CD14-positive monocyte (primary cell): ENCODE data around the gene HOXD13. TPM values are rescaled to one million over a fixed set of nuclear protein-coding genes. Genes with fewer than 3 reads are reported as not detected.

ENCODE experiments used
- DNase-seq, 3 donors: peaks; one replicate each; pipeline ENCODE4 v3.0.0-alpha.2; 2011 to 2022
- H2AFZ ChIP-seq: 2 replicates; pipeline ENCODE4 v1.6.0; 2012; ENCODE audit warnings: mild to moderate bottlenecking, low read depth, low read length, inconsistent platforms; ENCODE audit not compliant: insufficient read depth, poor library complexity, severe bottlenecking
- H3K27ac ChIP-seq, 2 donors: 1 replicate in 1 of 2; 2 replicates in 1 of 2; pipeline ENCODE4 v1.5.1; 2012 to 2013; ENCODE audit warnings: low read length in 2 of 2, control low read depth in 1 of 2, inconsistent platforms in 1 of 2, low read depth in 1 of 2, mild to moderate bottlenecking in 1 of 2
- H3K27me3 ChIP-seq, 2 donors: one replicate each; pipeline versions ENCODE4 v1.6.0 to v1.6.1; 2011 to 2013; ENCODE audit warnings: low read length in 2 of 2; ENCODE audit not compliant: control insufficient read depth in 2 of 2, insufficient read depth in 2 of 2
- H3K36me3 ChIP-seq, 2 donors: replicated peaks in 1 of 2; 1 replicate in 1 of 2; 2 replicates in 1 of 2; pipeline versions ENCODE4 v1.5.1 to v1.6.1; 2012 to 2013; ENCODE audit warnings: low read length in 2 of 2, control low read depth in 1 of 2, inconsistent platforms in 1 of 2, mild to moderate bottlenecking in 1 of 2; ENCODE audit not compliant: insufficient read depth in 2 of 2, control insufficient read depth in 1 of 2
- H3K4me1 ChIP-seq, 2 donors: 1 replicate in 1 of 2; 2 replicates in 1 of 2; pipeline versions ENCODE4 v1.5.1 to v1.6.1; 2012 to 2013; ENCODE audit warnings: low read length in 2 of 2, control low read depth in 1 of 2, inconsistent platforms in 1 of 2, mild to moderate bottlenecking in 1 of 2, moderate library complexity in 1 of 2; ENCODE audit not compliant: insufficient read depth in 2 of 2, control insufficient read depth in 1 of 2
- H3K4me2 ChIP-seq: replicated peaks from 2 replicates; pipeline ENCODE3; 2012; ENCODE audit warnings: low read length, moderate library complexity, mild to moderate bottlenecking; ENCODE audit not compliant: poor library complexity, severe bottlenecking; ENCODE audit errors: extremely low read depth
- H3K4me3 ChIP-seq, 3 experiments: fragments of 200-600 bp in 1 of 3; sonication (generic) in 1 of 3; replicated peaks in 1 of 3; 1 replicate in 2 of 3; 2 replicates in 1 of 3; pipeline ENCODE4 v1.5.1; 2011 to 2013; ENCODE audit warnings: low read length in 3 of 3, mild to moderate bottlenecking in 3 of 3, control low read depth in 2 of 3, low read depth in 2 of 3, inconsistent platforms in 1 of 3, moderate library complexity in 1 of 3
- H3K79me2 ChIP-seq: 2 replicates; pipeline ENCODE4 v1.6.0; 2012; ENCODE audit warnings: mild to moderate bottlenecking, control low read depth, inconsistent platforms, low read length, moderate library complexity; ENCODE audit not compliant: insufficient read depth
- H3K9ac ChIP-seq: 2 replicates; pipeline ENCODE4 v1.6.0; 2017; ENCODE audit warnings: low read length, mild to moderate bottlenecking; ENCODE audit not compliant: insufficient read depth, poor library complexity, severe bottlenecking
- H3K9me3 ChIP-seq, 2 donors: replicated peaks in 1 of 2; 1 replicate in 1 of 2; 2 replicates in 1 of 2; pipeline versions ENCODE4 v1.5.1 to v1.6.1; 2012 to 2013; ENCODE audit warnings: low read length in 2 of 2, control low read depth in 1 of 2; ENCODE audit not compliant: control insufficient read depth in 1 of 2, insufficient read depth in 1 of 2
- H4K20me1 ChIP-seq: 2 replicates; pipeline ENCODE4 v1.6.0; 2012; ENCODE audit warnings: mild to moderate bottlenecking, low read length, control low read depth, moderate library complexity; ENCODE audit not compliant: insufficient read depth
- H3K27ac Mint-ChIP-seq, 7 donors: one replicate each; pipeline ENCODE4 v1.8.0; 2020; ENCODE audit warnings: mild to moderate bottlenecking in 7 of 7, mixed read lengths in 7 of 7, moderate library complexity in 6 of 7, inconsistent platforms in 2 of 7
- H3K27me3 Mint-ChIP-seq, 3 donors: one replicate each; pipeline ENCODE4 v1.8.0; 2021 to 2022; ENCODE audit warnings: low read depth in 3 of 3, mild to moderate bottlenecking in 3 of 3, mixed read lengths in 3 of 3, moderate library complexity in 3 of 3, inconsistent platforms in 1 of 3
- H3K36me3 Mint-ChIP-seq, 2 donors: one replicate each; pipeline ENCODE4 v1.8.0; 2020; ENCODE audit warnings: mixed read lengths in 2 of 2, inconsistent platforms in 1 of 2, mild to moderate bottlenecking in 1 of 2
- H3K4me1 Mint-ChIP-seq: one replicate; pipeline ENCODE4 v1.8.0; 2020; ENCODE audit warnings: mild to moderate bottlenecking, mixed read lengths
- H3K4me3 Mint-ChIP-seq, 2 donors: one replicate each; pipeline ENCODE4 v1.8.0; 2020; ENCODE audit warnings: mild to moderate bottlenecking in 2 of 2, mixed read lengths in 2 of 2, moderate library complexity in 1 of 2
- H3K9me3 Mint-ChIP-seq, 7 donors: one replicate each; pipeline ENCODE4 v1.8.0; 2020 to 2022; ENCODE audit warnings: mixed read lengths in 7 of 7, mild to moderate bottlenecking in 6 of 7, moderate library complexity in 6 of 7, inconsistent platforms in 2 of 7
- CTCF ChIP-seq: fragments of 200-600 bp; IDR thresholded peaks from one replicate; pipeline ENCODE4 v1.8.0; 2022; ENCODE audit warnings: antibody characterized with exemption, mild to moderate bottlenecking
- WGBS: methylation state at CpG from one replicate; pipeline ENCODE4 v1.1.5; 2013; ENCODE audit warnings: missing lambda C conversion rate; ENCODE audit not compliant: insufficient coverage; 5-methylcytosine and 5-hydroxymethylcytosine counted together
- intact Hi-C, 2 donors: fragments of 100-400 bp; cut with micrococcal nuclease; formaldehyde crosslinking; loops; one replicate each; pipeline versions ENCODE4 v1.15.0 to v1.15.1; 2023
- polyA plus RNA-seq, 3 donors: library from polyadenylated mRNA; depleted of rRNA in 1 of 3; unstranded in 2 of 3; stranded (reverse) in 1 of 3; fragments of 300-500 nt in 2 of 3; fragments of >200 nt in 1 of 3; fragmentation: Illumina TruSeq in 2 of 3; gene quantifications; 1 replicate in 2 of 3; 2 replicates in 1 of 3; pipeline ENCODE4 v1.2.3, GENCODE V29; 2012 to 2021

The HOXD13 gene
- polyA plus RNA-seq, 3 donors: not detected

GRCh38 chr2:176117823-176118371, 25.4 kb downstream of the HOXD13 start:
- H3K4me2 ChIP-seq: no peak overlapping the region

More at GRCh38 chr2:176117823-176118371, 25.4 kb downstream of the HOXD13 start:
- 8% methylated on average over 9 of the region's 11 CpGs for WGBS
- no peak for DNase-seq
- Mint-ChIP-seq H3K27ac (no peak overlapping the region), H3K4me3 (peak overlapping the region in 1 of 2 donors; percentile 85), H3K4me1 (peaks cover 12% of the 10 kb centered on the region), H3K27me3 (peaks cover 93 to 99% (median 97%) of the 10 kb centered on the region in 3 donors), H3K36me3 (peaks cover 2 to 9% of the 10 kb centered on the region in 2 donors), H3K9me3 (peaks cover 4 to 45% (median 29%) of the 10 kb centered on the region in 7 donors)
- Histone ChIP-seq H3K36me3 (no peaks in the 10 kb centered on the region), H3K9me3 (peaks cover 13 to 70% of the 10 kb centered on the region in 2 donors), H3K9ac (no peak overlapping the region), H3K4me3 (no peak overlapping the region), H3K79me2 (no peaks in the 10 kb centered on the region), H4K20me1 (no peaks in the 10 kb centered on the region), H3K27ac (no peak overlapping the region), H2AFZ (no peak overlapping the region), H3K4me1 (peaks cover 5 to 9% of the 10 kb centered on the region in 2 donors), H3K27me3 (peaks cover 87 to 98% of the 10 kb centered on the region in 2 donors)
- intact Hi-C loops: no loop called here
- TF ChIP-seq CTCF: no peak
